ENCODE measurements around the gene IFT81.

- TF ChIP-seq CTCF (IDR thresholded peaks at IDR 0.05), result no peak
- no peak for TF ChIP-seq POLR2AphosphoS5 (IDR thresholded peaks at IDR 0.05; ENCODE audit: low read depth, low read length)
- TF ChIP-seq JUND (IDR thresholded peaks at IDR 0.05), result no peak
- no peak for TF ChIP-seq EZH2phosphoT487 (IDR thresholded peaks at IDR 0.05; ENCODE audit: borderline replicate concordance, low read depth)
- no peak for TF ChIP-seq MXI1 (IDR thresholded peaks at IDR 0.05; ENCODE audit: low read depth, low read length)
- no peak for TF ChIP-seq REST (IDR thresholded peaks at IDR 0.05; ENCODE audit: low read depth, low read length)
Observed at GRCh38 chr12:110197003-110197402, 72.8 kb downstream of the IFT81 start.
